Central memory CD8-positive, alpha-beta T cell (primary cell): Measurements from ENCODE around the gene CCDC192.
A peak's percentile ranks its signal among the peaks of the same experiment; 100 is the strongest.
"Not testable (repeated sequence)": the region's sequence is repeated elsewhere in the genome, so short reads cannot be mapped to it uniquely, and the experiment has no call there.

Source experiments
- ATAC-seq: fragments of 150-1000 bp; cut with Tn5 transposase; replicated peaks from 2 replicates; pipeline ENCODE4 v1.10.0; 2022; ENCODE audit warnings: mild to moderate bottlenecking, moderate FRiP score, moderate number of reproducible peaks; ENCODE audit not compliant: poor library complexity, severe bottlenecking; ENCODE audit errors: extremely low read depth
- DNase-seq, 2 donors: peaks; one replicate each; pipeline ENCODE4 v3.0.0; 2021; ENCODE audit warnings: low spot score in 2 of 2
- H3K27ac Mint-ChIP-seq: one replicate; pipeline ENCODE4 v1.8.0; 2022; ENCODE audit warnings: low read depth, mild to moderate bottlenecking, moderate library complexity, mixed read lengths
- H3K27me3 Mint-ChIP-seq: one replicate; pipeline ENCODE4 v1.8.0; 2022; ENCODE audit warnings: mixed read lengths
- H3K36me3 Mint-ChIP-seq: one replicate; pipeline ENCODE4 v1.8.0; 2022; ENCODE audit warnings: mild to moderate bottlenecking, moderate library complexity, mixed read lengths; ENCODE audit not compliant: insufficient read depth
- H3K4me1 Mint-ChIP-seq: one replicate; pipeline ENCODE4 v1.8.0; 2022; ENCODE audit warnings: mixed read lengths
- H3K4me3 Mint-ChIP-seq: one replicate; pipeline ENCODE4 v1.8.0; 2022; ENCODE audit warnings: mild to moderate bottlenecking, moderate library complexity, mixed read lengths
- H3K9me3 Mint-ChIP-seq: one replicate; pipeline ENCODE4 v1.8.0; 2022; ENCODE audit warnings: mixed read lengths

The CCDC192 gene

DNA sequence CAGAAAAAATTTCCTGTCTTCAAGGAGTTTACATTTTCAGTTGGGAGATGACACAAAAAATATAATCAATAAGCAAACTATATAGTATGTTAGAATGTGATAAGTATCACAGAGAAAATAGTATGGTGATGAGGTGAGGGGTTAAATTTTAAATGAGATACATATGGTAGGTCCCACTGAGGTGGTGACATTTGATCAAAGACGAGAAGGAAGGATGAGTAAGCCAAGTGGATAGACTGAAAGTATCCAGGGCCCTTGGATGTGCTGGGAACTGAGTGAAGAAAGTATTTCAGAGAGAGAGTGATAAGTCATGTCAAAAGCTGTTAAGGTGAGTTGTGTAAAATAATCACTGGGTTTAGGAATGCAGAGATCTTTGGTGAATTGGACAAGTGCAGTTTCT is 3.5 kb downstream of the CCDC192 start:
- Mint-ChIP-seq H3K27me3 (peaks cover 19% of the 10 kb centered on the region), H3K27ac (no peak overlapping the region), H3K4me3 (no peak overlapping the region), H3K36me3 (no peaks in the 10 kb centered on the region), H3K4me1 (no peaks in the 10 kb centered on the region), H3K9me3 (no peaks in the 10 kb centered on the region)
- no peak for ATAC-seq
- DNase-seq = no peak

DNA sequence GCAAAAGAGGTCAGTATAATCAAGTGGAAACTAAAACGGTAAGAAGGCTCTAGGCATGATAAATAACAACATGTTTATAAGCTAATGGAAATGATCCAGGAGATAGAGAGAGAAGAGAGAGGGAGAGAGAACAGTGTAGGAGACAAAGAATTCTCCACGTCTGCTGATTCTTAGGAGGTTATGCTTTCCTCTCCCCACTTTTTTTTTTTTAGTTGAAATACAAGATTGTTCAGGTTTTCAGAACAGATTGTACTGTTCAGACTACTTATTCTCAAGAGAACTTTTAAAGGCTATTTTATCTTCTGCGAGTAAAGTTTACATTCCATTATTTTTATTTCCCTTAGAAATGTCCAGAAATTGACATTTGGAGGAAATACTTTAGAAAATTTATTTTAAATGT is 4.0 kb downstream of the CCDC192 start:
- Mint-ChIP-seq H3K36me3 (no peaks in the 10 kb centered on the region), H3K9me3 (no peaks in the 10 kb centered on the region), H3K4me3 (no peak overlapping the region), H3K27ac (no peak overlapping the region), H3K27me3 (peaks cover 18% of the 10 kb centered on the region), H3K4me1 (no peaks in the 10 kb centered on the region)
- DNase-seq = no peak
- no peak for ATAC-seq

DNA sequence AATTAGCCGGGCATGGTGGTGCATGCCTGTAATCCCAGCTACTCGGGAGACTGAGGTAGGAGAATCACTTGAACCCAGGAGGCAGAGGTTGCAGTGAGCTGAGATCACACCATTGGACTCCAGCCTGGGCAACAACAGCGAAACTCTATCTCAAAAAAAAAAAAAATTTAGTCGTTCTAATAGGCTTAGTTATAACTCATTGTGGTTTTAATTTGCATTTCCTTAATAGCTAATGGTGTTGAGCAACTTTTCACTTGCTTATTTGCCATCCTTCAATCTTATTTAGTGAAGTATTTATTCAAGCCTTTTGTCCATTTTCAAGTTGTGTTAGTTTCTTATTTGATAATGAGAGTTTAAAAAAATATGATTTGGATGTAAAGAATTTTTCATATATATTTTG is 9.9 kb downstream of the CCDC192 start:
- peaks cover 29% of the 10 kb centered on the region for H3K27me3 Mint-ChIP-seq

DNA sequence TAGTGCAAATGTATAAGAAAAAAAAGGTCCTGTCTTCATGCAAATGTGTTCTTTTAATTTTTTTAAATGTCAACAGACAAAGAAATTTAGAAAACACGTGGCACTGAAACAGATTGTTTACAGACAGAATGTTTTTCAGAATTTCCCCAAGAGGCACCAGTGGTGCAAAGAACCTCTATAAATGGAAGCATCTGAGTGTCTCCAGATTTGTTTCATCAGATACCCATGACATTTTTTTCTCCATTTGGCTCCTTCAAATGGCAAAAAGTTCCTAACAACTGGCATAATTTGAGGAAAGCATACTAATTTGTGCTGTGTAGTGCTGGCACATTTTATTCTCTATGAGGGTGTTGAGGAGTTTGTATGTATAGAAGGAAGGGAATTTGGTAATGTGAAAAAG is 15.0 kb downstream of the CCDC192 start:
- H3K27me3 Mint-ChIP-seq = peaks cover 29% of the 10 kb centered on the region
- H3K4me1 Mint-ChIP-seq = no peaks in the 10 kb centered on the region
- no peak overlapping the region for H3K27ac Mint-ChIP-seq
- H3K36me3 Mint-ChIP-seq = no peaks in the 10 kb centered on the region
- ATAC-seq (no peak), DNase-seq (no peak)
- peaks cover 16% of the 10 kb centered on the region for H3K9me3 Mint-ChIP-seq
- H3K4me3 Mint-ChIP-seq = no peak overlapping the region

More for the DNA sequence above, 9.9 kb downstream of the CCDC192 start:
- DNase-seq, ATAC-seq, H3K4me3 Mint-ChIP-seq, H3K9me3 Mint-ChIP-seq, H3K4me1 Mint-ChIP-seq, H3K27ac Mint-ChIP-seq, H3K36me3 Mint-ChIP-seq: not testable (repeated sequence)

DNA sequence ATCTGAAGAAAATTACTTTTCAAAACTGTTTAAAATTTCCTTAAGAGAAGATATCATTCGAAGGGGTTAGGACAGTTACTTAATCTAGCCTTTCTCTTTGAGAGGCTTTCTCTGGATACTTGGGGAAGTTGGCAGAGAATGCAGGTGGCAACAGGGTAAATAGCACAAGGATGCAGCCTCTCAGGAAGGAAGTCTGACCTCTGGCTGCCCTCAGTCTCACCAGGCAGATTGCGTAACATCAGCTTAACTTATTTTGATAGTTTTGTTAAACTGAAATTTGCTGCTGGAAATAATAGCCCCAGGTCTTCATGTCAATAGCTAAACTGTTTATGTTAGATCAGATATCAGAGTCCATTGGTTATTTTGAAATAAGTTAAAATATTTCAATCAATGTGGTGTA is 20.4 kb downstream of the CCDC192 start:
- H3K4me3 Mint-ChIP-seq = no peak overlapping the region
- no peaks in the 10 kb centered on the region for H3K36me3 Mint-ChIP-seq
- no peaks in the 10 kb centered on the region for H3K27me3 Mint-ChIP-seq
- no peak overlapping the region for H3K27ac Mint-ChIP-seq
- ATAC-seq = no peak
- DNase-seq = no peak
- no peaks in the 10 kb centered on the region for H3K4me1 Mint-ChIP-seq
- H3K9me3 Mint-ChIP-seq = peaks cover 16% of the 10 kb centered on the region

DNA sequence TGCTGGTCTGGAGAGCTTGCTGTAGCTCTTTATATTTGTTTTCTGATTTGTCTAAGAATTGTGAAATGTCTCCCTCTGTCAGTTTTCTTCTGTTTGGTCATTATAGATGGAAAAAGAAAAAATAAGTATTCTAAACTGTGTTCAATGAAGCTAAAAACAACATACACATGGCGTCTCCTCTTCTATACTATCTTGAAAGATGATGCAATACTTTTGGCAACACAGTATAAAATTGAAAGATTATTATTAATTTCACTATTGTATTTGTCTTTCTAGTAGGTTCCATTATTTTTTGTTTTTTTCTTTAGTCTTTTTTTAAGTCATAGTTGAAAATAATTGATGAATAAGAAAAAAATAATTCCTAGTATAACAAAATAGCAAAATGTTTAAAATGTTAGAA is 22.5 kb downstream of the CCDC192 start:
- Mint-ChIP-seq H3K27ac (no peak overlapping the region), H3K36me3 (no peaks in the 10 kb centered on the region), H3K4me3 (no peak overlapping the region), H3K4me1 (no peaks in the 10 kb centered on the region), H3K9me3 (peaks cover 10% of the 10 kb centered on the region), H3K27me3 (no peaks in the 10 kb centered on the region)
- DNase-seq = no peak
- no peak for ATAC-seq

DNA sequence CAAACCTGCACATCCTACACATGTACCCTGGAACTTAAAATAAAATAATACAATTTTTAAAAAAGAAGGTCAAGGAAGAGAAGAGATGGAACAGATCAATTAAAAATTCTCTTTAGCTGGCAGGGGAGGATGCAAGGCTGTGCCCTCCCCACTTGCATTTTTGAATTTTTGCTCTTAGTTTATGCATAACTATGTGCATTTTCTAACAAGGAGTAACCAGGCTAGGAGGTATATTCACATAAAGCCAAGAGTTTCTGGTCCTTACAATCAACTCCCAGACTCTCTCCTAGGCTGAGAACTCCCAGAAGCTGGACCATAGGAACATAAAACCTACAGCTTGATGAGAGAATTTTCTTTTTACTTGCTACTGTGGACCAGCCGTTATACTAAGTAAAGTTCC is 29.8 kb downstream of the CCDC192 start:
- Mint-ChIP-seq H3K36me3 (no peaks in the 10 kb centered on the region), H3K27me3 (no peaks in the 10 kb centered on the region), H3K9me3 (peaks cover 5% of the 10 kb centered on the region), H3K4me3 (no peak overlapping the region), H3K4me1 (no peaks in the 10 kb centered on the region), H3K27ac (no peak overlapping the region)
- DNase-seq (no peak), ATAC-seq (no peak)

DNA sequence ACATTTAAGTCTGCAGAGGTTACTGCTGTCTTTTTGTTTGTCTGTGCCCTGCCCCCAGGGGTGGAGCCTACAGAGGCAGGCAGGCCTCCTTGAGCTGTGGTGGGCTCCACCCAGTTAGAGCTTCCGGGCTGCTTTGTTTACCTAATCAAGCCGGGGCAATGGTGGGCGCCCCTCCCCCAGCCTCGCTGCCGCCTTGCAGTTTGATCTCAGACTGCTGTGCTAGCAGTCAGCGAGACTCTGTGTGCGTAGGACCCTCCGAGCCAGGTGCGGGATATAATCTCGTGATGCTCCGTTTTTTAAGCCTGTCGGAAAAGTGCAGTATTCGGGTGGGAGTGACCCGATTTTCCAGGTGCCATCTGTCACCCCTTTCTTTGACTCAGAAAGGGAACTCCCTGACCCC is 36.2 kb downstream of the CCDC192 start:
- H3K4me1 Mint-ChIP-seq, H3K9me3 Mint-ChIP-seq, H3K27ac Mint-ChIP-seq, DNase-seq, ATAC-seq, H3K36me3 Mint-ChIP-seq: not testable (repeated sequence)
- Mint-ChIP-seq H3K27me3 (peaks cover 11% of the 10 kb centered on the region), H3K4me3 (peak overlapping the region; percentile 19)

DNA sequence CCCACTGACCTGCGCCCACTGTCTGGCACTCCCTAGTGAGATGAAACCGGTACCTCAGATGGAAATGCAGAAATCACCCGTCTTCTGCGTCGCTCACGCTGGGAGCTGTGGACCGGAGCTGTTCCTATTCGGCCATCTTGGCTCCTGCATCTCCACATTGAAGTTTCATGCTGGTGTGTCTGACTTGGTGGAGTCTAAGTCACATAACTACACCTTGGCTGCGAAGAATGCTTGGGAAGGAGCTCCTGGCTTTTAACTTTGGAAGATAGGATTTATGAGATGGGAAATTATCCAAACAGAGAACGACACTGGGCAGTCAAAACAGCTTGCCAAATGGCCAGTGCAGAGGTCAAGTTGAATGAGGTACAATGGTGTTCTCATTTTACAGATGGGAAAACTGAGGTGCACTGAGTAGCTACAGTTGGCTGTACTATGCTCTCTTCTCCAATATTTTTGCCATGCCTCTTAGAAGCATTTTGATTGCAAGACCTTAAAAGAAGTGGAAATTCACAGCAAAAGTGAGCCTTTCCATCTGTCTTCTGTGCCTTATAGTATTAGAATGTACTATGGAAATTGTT is 36.7 kb downstream of the CCDC192 start:
- Mint-ChIP-seq H3K36me3 (no peaks in the 10 kb centered on the region), H3K27ac (no peak overlapping the region), H3K4me3 (peak overlapping the region; percentile 19), H3K27me3 (peaks cover 11% of the 10 kb centered on the region), H3K4me1 (no peaks in the 10 kb centered on the region), H3K9me3 (peaks cover 5% of the 10 kb centered on the region)
- DNase-seq (no peak), ATAC-seq (no peak)

DNA sequence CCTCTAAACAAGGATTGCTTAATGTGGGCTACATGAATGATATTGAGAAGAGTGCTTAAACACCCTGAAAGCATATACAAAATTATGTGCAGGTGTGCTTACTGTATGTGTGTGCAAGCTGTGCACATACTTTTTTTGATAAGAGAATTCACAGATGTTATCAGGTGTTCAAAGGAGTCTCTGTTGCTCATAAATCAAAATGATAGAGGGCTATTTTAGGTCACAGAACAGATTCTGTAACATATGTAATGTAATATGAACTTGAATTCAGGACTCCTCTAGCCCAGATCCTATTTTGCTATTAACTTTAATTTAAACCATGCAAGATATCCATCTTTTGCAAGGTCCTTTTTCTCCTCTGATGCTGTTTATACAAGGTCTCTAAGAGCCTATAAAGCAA is 38.2 kb downstream of the CCDC192 start:
- no peak overlapping the region for H3K4me3 Mint-ChIP-seq
- ATAC-seq (no peak), DNase-seq (no peak)
- peaks cover 11% of the 10 kb centered on the region for H3K27me3 Mint-ChIP-seq
- no peak overlapping the region for H3K27ac Mint-ChIP-seq
- H3K36me3 Mint-ChIP-seq = no peaks in the 10 kb centered on the region
- H3K4me1 Mint-ChIP-seq = no peaks in the 10 kb centered on the region
- peaks cover 5% of the 10 kb centered on the region for H3K9me3 Mint-ChIP-seq

DNA sequence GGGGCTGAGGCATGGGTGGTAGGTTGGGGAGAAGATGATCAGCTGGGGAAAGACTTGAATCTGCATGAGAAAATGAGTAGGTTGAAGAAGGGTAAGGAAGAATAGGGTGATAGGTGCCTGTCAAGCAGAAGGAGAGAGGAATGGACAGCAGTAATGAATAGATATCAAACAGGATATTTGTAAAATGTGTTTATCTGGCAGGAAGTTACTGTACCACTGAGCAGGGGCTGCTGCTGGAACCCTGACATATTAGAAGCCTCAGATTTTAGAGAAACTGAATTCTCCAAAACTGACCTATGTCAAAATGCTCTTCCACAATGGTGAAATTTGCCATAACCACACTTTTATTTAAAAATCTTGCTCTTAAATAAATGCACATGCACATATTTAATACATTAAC is 41.0 kb downstream of the CCDC192 start:
- ATAC-seq = no peak
- H3K9me3 Mint-ChIP-seq = no peaks in the 10 kb centered on the region
- H3K36me3 Mint-ChIP-seq = no peaks in the 10 kb centered on the region
- peaks cover 11% of the 10 kb centered on the region for H3K27me3 Mint-ChIP-seq
- no peak overlapping the region for H3K4me3 Mint-ChIP-seq
- no peak overlapping the region for H3K27ac Mint-ChIP-seq
- no peak for DNase-seq
- H3K4me1 Mint-ChIP-seq = no peaks in the 10 kb centered on the region

DNA sequence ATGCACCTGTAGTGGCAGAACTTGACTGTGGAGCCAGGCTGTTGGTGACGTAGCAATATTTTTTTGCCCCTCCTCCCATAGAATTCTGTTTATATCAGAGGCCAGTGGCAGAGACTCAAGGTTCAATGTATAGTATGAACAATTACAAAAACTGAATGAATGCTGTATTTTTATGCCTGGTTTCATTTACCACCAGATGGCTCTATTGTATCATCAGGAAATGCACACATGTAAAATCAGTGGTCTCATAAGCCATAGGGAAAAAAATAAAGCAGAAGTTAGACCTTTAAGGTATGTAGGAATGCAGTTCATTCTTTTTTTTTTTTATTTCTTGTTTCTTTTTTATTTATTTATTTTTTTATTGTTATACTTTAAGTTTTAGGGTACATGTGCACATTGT is 43.6 kb downstream of the CCDC192 start:
- DNase-seq = no peak
- Mint-ChIP-seq H3K4me1 (no peaks in the 10 kb centered on the region), H3K4me3 (no peak overlapping the region), H3K27me3 (peaks cover 11% of the 10 kb centered on the region), H3K9me3 (no peaks in the 10 kb centered on the region), H3K27ac (no peak overlapping the region), H3K36me3 (no peaks in the 10 kb centered on the region)
- no peak for ATAC-seq

DNA sequence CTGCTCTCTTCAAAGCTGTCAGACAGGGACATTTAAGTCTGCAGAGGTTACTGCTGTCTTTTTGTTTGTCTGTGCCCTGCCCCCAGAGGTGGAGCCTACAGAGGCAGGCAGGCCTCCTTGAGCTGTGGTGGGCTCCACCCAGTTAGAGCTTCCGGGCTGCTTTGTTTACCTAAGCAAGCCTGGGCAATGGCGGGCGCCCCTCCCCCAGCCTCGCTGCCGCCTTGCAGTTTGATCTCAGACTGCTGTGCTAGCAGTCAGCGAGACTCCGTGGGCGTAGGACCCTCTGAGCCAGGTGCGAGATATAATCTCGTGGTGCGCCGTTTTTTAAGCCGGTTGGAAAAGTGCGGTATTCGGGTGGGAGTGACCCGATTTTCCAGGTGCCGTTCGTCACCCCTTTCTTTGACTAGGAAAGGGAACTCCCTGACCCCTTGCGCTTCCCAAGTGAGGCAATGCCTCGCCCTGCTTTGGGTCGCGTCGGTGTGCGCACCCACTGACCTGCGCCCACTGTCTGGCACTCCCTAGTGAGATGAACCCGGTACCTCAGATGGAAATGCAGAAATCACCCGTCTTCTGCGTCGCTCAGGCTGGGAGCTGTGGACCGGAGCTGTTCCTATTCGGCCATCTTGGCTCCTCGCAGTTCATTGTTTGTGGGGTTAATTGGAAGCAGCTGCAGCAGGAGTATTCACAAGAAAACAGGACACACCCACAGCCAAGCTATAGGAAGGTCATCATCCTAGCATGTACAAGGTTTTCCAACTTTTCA is 49.5 kb downstream of the CCDC192 start:
- not testable (repeated sequence) for H3K9me3 Mint-ChIP-seq, H3K4me1 Mint-ChIP-seq, H3K36me3 Mint-ChIP-seq, H3K27me3 Mint-ChIP-seq, ATAC-seq, DNase-seq, H3K27ac Mint-ChIP-seq
- peak overlapping the region; percentile 31 for H3K4me3 Mint-ChIP-seq
